HepG2 (cell line): ENCODE data around the gene WDR45B. TPM values are rescaled to one million over a fixed set of nuclear protein-coding genes. Genes with fewer than 3 reads are reported as not detected.

Experiments used
- ATAC-seq: fragments of 200-7000 bp; cut with Tn5 transposase; 3 replicates; pipeline ENCODE4 v1.9.1; 2020; ENCODE audit warnings: mild to moderate bottlenecking, moderate library complexity
- BruUV-seq: library from RNA; stranded (reverse); fragments of 400-500 nt; replicated peaks from 2 replicates; lab custom pipeline; 2021; lab: Mats Ljungman, UMichigan
- CTCF ChIA-PET: fragments of 300-600 bp; formaldehyde crosslinking; extraction: SDS; loops from one replicate; lab custom pipeline; 2021; ENCODE audit warnings: low total read pairs, inconsistent platforms, low intra/inter-chr PET ratio; lab: Yijun Ruan, JAX
- POLR2A ChIA-PET: fragments of 350-600 bp; sonication (Branson Sonifier 250); formaldehyde crosslinking; loops from one replicate; lab custom pipeline; 2020; ENCODE audit warnings: antibody characterized with exemption, inconsistent platforms; lab: Yijun Ruan, JAX
- DNase-seq: peaks from one replicate; pipeline ENCODE4 v3.0.0-alpha.2; 2015; ENCODE audit warnings: low spot score
- FAIRE-seq: peaks from 3 replicates; lab custom pipeline; 2011; peaks lifted over from hg19 to GRCh38; lab: Jason Lieb, UNC
- H2AFZ ChIP-seq: one replicate; pipeline ENCODE4 v1.6.1; 2011; ENCODE audit warnings: low read length, inconsistent platforms
- H3K27ac ChIP-seq: fragments of 300-600 bp; 3 replicates; pipeline ENCODE4 v1.8.0; 2011; ENCODE audit warnings: mixed run types, mild to moderate bottlenecking, mixed read lengths, low read length, inconsistent platforms; ENCODE audit not compliant: insufficient read depth; ENCODE audit errors: extremely low read length
- H3K27me3 ChIP-seq, 2 experiments: fragments of 200-600 bp in 1 of 2; 2 replicates in 1 of 2; 3 replicates in 1 of 2; pipeline versions ENCODE4 v1.6.0 to v1.8.0; 2011; ENCODE audit warnings: low read length in 2 of 2, mild to moderate bottlenecking in 2 of 2, moderate library complexity in 2 of 2, inconsistent platforms in 1 of 2; ENCODE audit not compliant: insufficient read depth in 2 of 2, control insufficient read depth in 1 of 2
- H3K36me3 ChIP-seq, 2 experiments: fragments of 200-600 bp in 1 of 2; replicated peaks in 1 of 2; 2 replicates in 1 of 2; 3 replicates in 1 of 2; pipeline versions ENCODE4 v1.5.1 to v1.8.0; 2011; ENCODE audit warnings: low read length in 2 of 2, inconsistent platforms in 1 of 2; ENCODE audit not compliant: insufficient read depth in 2 of 2, control insufficient read depth in 1 of 2
- H3K4me1 ChIP-seq: 2 replicates; pipeline ENCODE4 v1.5.1; 2012; ENCODE audit warnings: low read length, inconsistent platforms; ENCODE audit not compliant: insufficient read depth
- H3K4me2 ChIP-seq: 2 replicates; pipeline ENCODE4 v1.6.0; 2011; ENCODE audit warnings: low read depth, low read length, inconsistent platforms
- H3K4me3 ChIP-seq, 3 experiments: fragments of 200-600 bp in 1 of 3; sonication (generic), shearing (Covaris generic) in 1 of 3; replicated peaks in 1 of 3; 2 replicates each; pipeline ENCODE4 v1.5.1; 2011 to 2016; ENCODE audit warnings: low read length in 3 of 3, inconsistent platforms in 2 of 3, low read depth in 2 of 3, mild to moderate bottlenecking in 2 of 3, control low read depth in 1 of 3, mixed read lengths in 1 of 3; ENCODE audit not compliant: insufficient read depth in 1 of 3
- H3K79me2 ChIP-seq: one replicate; pipeline ENCODE4 v1.6.1; 2011; ENCODE audit warnings: low read length, inconsistent platforms; ENCODE audit not compliant: insufficient read depth
- H3K9ac ChIP-seq: 2 replicates; pipeline ENCODE4 v1.6.0; 2011; ENCODE audit warnings: mild to moderate bottlenecking, low read depth, low read length, inconsistent platforms; ENCODE audit not compliant: insufficient read depth
- H3K9me3 ChIP-seq: 2 replicates; pipeline ENCODE4 v1.5.1; 2012; ENCODE audit warnings: mild to moderate bottlenecking, low read length
- H4K20me1 ChIP-seq: 2 replicates; pipeline ENCODE4 v1.6.0; 2011; ENCODE audit warnings: inconsistent platforms, mild to moderate bottlenecking, low read length, moderate library complexity; ENCODE audit not compliant: insufficient read depth
- CC2D1A ChIP-seq: sonication (generic); formaldehyde crosslinking; IDR thresholded peaks from 2 replicates; pipeline ENCODE4 v1.8.1; 2023; ENCODE audit warnings: mild to moderate bottlenecking, missing genetic modification reagents
- MAF1 ChIP-seq: sonication (generic); formaldehyde crosslinking; IDR thresholded peaks from 2 replicates; pipeline ENCODE4 v1.5.0; 2020; ENCODE audit warnings: missing genetic modification reagents, borderline replicate concordance
- NRL ChIP-seq: sonication (generic); formaldehyde crosslinking; IDR thresholded peaks from 2 replicates; pipeline ENCODE4 v1.5.0; 2020; ENCODE audit warnings: missing genetic modification reagents, mild to moderate bottlenecking, moderate library complexity, borderline replicate concordance
- RBM22 ChIP-seq: fragments of 200-400 bp; formaldehyde crosslinking; optimal IDR thresholded peaks from 2 replicates; pipeline ENCODE3; 2017; ENCODE audit warnings: mild to moderate bottlenecking, low read length, moderate library complexity
- SP4 ChIP-seq: sonication (generic); formaldehyde crosslinking; IDR thresholded peaks from 2 replicates; pipeline ENCODE4 v1.8.1; 2023; ENCODE audit warnings: mild to moderate bottlenecking, missing genetic modification reagents
- YEATS2 ChIP-seq: sonication (generic); formaldehyde crosslinking; IDR thresholded peaks from 2 replicates; pipeline ENCODE4 v1.4.0; 2020; ENCODE audit warnings: missing genetic modification reagents, borderline replicate concordance
- ZMYM3 ChIP-seq: sonication (generic); formaldehyde crosslinking; IDR thresholded peaks from 2 replicates; pipeline ENCODE4 v1.5.1; 2020; ENCODE audit warnings: mild to moderate bottlenecking, missing genetic modification reagents
- ZNF264 ChIP-seq: sonication (generic); formaldehyde crosslinking; IDR thresholded peaks from 2 replicates; pipeline ENCODE4 v1.4.0; 2020; ENCODE audit warnings: missing genetic modification reagents
- ZNF720 ChIP-seq: sonication (generic); formaldehyde crosslinking; IDR thresholded peaks from 2 replicates; pipeline ENCODE4 v1.4.0; 2020; ENCODE audit warnings: missing genetic modification reagents
- WGBS: methylation state at CpG from one replicate; pipeline ENCODE4 v1.1.6; 2017; ENCODE audit warnings: low lambda C conversion rate; 5-methylcytosine and 5-hydroxymethylcytosine counted together
- in situ Hi-C: cut with HindIII; loops from 2 replicates; pipeline ENCODE4 v1.10.0; 2017; ENCODE audit warnings: low pct_unique_long_range_greater_than_20kb; ENCODE audit not compliant: extremely low pct_ligation_motif_present
- intact Hi-C: fragments of 100-400 bp; cut with micrococcal nuclease; formaldehyde crosslinking; loops from one replicate; pipeline ENCODE4 v1.10.0; 2022; ENCODE audit not compliant: unreplicated experiment
- polyA plus RNA-seq, 8 experiments: library from polyadenylated mRNA; depleted of rRNA in 3 of 8; stranded (reverse) in 7 of 8; unstranded in 1 of 8; fragments of >200 nt; fragmentation: Illumina TruSeq in 4 of 8; extraction: Trizol in 4 of 8; gene quantifications; 2 replicates each; pipeline versions ENCODE4 v1.2.1 to v1.2.3, GENCODE V29; 2011 to 2016; ENCODE audit warnings: low read depth in 4 of 8, missing spikeins in 1 of 8, mixed read lengths in 1 of 8; ENCODE audit not compliant: insufficient read depth in 1 of 8
- total RNA-seq, 5 experiments: library from RNA; depleted of rRNA; stranded (reverse); fragments of >200 nt; fragmentation: Illumina TruSeq; extraction: Trizol; gene quantifications; 2 replicates each; pipeline ENCODE4 v1.2.3, GENCODE V29; 2016; ENCODE audit warnings: low read depth in 1 of 5
- TF ChIP-seq, protein P1 (sequence below): sonication (generic); formaldehyde crosslinking; IDR thresholded peaks from 2 replicates; pipeline ENCODE4; 2020; ENCODE audit warnings: missing genetic modification reagents, mild to moderate bottlenecking, borderline replicate concordance
- TF ChIP-seq, protein P2 (sequence below): sonication (generic); formaldehyde crosslinking; IDR thresholded peaks from 2 replicates; pipeline ENCODE4 v1.4.0; 2020; ENCODE audit warnings: low read depth, missing genetic modification reagents

The WDR45B gene
- total and polyA plus RNA-seq, 2 of the 13 experiments (the other 11 are each of a cell fraction or from before 2014, with no cell fraction given), result 86.2 to 155 TPM

DNA sequence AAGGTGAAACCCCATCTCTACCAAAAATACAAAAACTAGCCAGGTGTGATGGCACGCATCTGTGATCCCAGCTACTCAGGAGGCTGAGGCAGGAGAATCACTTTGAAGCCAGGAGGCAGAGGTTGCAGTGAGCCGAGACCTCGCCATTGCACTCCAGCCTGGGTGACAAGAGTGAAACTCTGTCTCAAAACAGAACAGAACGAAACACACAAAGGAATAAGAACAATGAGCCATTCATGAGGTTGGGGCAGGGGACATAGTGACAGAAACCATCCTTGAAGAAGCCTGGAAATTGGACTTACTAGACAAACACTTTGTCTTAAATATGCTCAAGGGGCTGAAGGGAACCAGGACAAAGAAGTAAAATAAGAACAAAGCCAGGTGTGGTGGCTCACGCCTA is 39.4 kb downstream of the WDR45B start (continued):
- TF ChIP-seq, protein P1, sequence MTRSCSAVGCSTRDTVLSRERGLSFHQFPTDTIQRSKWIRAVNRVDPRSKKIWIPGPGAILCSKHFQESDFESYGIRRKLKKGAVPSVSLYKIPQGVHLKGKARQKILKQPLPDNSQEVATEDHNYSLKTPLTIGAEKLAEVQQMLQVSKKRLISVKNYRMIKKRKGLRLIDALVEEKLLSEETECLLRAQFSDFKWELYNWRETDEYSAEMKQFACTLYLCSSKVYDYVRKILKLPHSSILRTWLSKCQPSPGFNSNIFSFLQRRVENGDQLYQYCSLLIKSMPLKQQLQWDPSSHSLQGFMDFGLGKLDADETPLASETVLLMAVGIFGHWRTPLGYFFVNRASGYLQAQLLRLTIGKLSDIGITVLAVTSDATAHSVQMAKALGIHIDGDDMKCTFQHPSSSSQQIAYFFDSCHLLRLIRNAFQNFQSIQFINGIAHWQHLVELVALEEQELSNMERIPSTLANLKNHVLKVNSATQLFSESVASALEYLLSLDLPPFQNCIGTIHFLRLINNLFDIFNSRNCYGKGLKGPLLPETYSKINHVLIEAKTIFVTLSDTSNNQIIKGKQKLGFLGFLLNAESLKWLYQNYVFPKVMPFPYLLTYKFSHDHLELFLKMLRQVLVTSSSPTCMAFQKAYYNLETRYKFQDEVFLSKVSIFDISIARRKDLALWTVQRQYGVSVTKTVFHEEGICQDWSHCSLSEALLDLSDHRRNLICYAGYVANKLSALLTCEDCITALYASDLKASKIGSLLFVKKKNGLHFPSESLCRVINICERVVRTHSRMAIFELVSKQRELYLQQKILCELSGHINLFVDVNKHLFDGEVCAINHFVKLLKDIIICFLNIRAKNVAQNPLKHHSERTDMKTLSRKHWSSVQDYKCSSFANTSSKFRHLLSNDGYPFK (CRISPR knock-in tag), result no peak

DNA sequence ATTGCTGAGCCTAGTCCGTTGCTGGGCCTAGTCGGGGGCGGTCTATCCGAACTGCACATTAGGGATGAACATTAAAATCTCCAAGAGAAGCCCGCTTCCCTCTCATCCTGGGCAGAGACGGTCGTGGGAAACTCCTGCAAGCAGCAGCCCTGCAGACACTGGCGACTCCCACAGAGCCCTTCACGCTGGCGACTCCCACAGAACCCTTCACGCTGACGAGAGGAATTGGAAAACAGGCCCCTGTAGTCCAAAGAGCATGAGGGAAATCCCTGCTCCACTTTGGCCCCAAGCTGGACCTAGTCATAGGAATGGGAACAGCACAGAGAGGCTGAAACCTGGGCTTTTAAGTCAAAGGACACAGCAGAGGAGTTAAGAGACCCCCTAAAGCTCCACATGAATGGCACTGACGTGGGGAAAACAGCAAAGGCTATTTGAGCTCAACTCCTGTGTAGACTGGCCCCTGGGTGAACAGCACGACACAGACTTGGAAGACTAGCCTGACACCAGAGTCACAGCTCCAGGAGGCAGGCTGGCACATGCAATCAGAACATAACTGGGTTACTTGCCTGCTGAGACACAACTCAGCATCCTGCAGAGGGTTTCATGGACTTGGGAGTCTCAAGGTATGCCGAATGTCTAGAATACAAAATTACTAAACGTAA is 42.2 kb downstream of the WDR45B start:
- intact Hi-C loops (no loop called here), in situ Hi-C loops (no loop called here)
- Histone ChIP-seq H3K79me2 (no peaks in the 10 kb centered on the region), H3K9ac (no peak overlapping the region), H3K9me3 (no peaks in the 10 kb centered on the region), H3K27me3 (no peaks in the 10 kb centered on the region), H3K27ac (peak overlapping the region; percentile 11), H2AFZ (no peak overlapping the region), H3K4me3 (no peak overlapping the region), H3K4me1 (peaks cover 14% of the 10 kb centered on the region), H3K4me2 (no peak overlapping the region), H4K20me1 (peaks cover 7% of the 10 kb centered on the region; the same call in 1 of the 2 replicates), H3K36me3 (peaks cover 29 to 40% of the 10 kb centered on the region in 2 experiments)
- no peak for DNase-seq
- CTCF ChIA-PET, result no interaction called here
- FAIRE-seq, result no peak
- peak; percentile 26 for ATAC-seq
- no TSS peak for BruUV-seq
- 83% methylated on average over 16 of the region's 16 CpGs for WGBS
- POLR2A ChIA-PET, result interaction anchor here (0.9 kb wide), 1 partner anchor 38 kb away, joined by 3 read pairs; no protein-coding TSS in a partner anchor
- TF ChIP-seq ZMYM3 (CRISPR knock-in tag), result 0 out of 2 replicates have a peak, but pooled peaks have one; percentile 20
- TF ChIP-seq, protein P2, sequence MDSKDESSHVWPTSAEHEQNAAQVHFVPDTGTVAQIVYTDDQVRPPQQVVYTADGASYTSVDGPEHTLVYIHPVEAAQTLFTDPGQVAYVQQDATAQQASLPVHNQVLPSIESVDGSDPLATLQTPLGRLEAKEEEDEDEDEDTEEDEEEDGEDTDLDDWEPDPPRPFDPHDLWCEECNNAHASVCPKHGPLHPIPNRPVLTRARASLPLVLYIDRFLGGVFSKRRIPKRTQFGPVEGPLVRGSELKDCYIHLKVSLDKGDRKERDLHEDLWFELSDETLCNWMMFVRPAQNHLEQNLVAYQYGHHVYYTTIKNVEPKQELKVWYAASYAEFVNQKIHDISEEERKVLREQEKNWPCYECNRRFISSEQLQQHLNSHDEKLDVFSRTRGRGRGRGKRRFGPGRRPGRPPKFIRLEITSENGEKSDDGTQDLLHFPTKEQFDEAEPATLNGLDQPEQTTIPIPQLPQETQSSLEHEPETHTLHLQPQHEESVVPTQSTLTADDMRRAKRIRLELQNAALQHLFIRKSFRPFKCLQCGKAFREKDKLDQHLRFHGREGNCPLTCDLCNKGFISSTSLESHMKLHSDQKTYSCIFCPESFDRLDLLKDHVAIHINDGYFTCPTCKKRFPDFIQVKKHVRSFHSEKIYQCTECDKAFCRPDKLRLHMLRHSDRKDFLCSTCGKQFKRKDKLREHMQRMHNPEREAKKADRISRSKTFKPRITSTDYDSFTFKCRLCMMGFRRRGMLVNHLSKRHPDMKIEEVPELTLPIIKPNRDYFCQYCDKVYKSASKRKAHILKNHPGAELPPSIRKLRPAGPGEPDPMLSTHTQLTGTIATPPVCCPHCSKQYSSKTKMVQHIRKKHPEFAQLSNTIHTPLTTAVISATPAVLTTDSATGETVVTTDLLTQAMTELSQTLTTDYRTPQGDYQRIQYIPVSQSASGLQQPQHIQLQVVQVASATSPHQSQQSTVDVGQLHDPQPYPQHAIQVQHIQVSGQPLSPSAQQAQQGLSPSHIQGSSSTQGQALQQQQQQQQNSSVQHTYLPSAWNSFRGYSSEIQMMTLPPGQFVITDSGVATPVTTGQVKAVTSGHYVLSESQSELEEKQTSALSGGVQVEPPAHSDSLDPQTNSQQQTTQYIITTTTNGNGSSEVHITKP (CRISPR knock-in tag), result no peak
- TF ChIP-seq ZNF720 (CRISPR knock-in tag), result no peak
- 0 out of 2 replicates have a peak, but pooled peaks have one; percentile 37 for TF ChIP-seq NRL (CRISPR knock-in tag)
- no peak for TF ChIP-seq CC2D1A (CRISPR knock-in tag)
- 0 out of 2 replicates have a peak, but pooled peaks have one; percentile 22 for TF ChIP-seq SP4 (CRISPR knock-in tag)
- TF ChIP-seq MAF1 (CRISPR knock-in tag), result no peak
- peak; percentile 84 for TF ChIP-seq RBM22
- TF ChIP-seq ZNF264 (CRISPR knock-in tag), result no peak
- TF ChIP-seq YEATS2 (CRISPR knock-in tag), result no peak
